WTC11 (cell line): Measurements from ENCODE around the gene SEPTIN14. TPM values are rescaled to one million over a fixed set of nuclear protein-coding genes. Genes with fewer than 3 reads are reported as not detected.

Source experiments
- ATAC-seq: fragments of 200-7000 bp; cut with Tn5 transposase; 2 replicates; pipeline ENCODE4 v1.10.0; 2021; ENCODE audit warnings: mild to moderate bottlenecking, moderate library complexity
- CTCF ChIA-PET: fragments of 300-600 bp; sonication (Branson Sonifier 250); formaldehyde crosslinking; loops from one replicate; lab custom pipeline; 2021; ENCODE audit warnings: antibody characterized with exemption; lab: Charles Lee
- POLR2A ChIA-PET: fragments of 350-600 bp; sonication (Branson Sonifier 250); formaldehyde crosslinking; loops from one replicate; lab custom pipeline; 2021; ENCODE audit warnings: antibody characterized with exemption; lab: Charles Lee
- DNase-seq: peaks from one replicate; pipeline ENCODE4 v3.0.0; 2021; ENCODE audit warnings: low spot score
- H3K27ac Mint-ChIP-seq: 2 replicates; pipeline ENCODE4 v1.8.0; 2021; ENCODE audit warnings: mixed read lengths
- H3K27me3 Mint-ChIP-seq: 2 replicates; pipeline ENCODE4 v1.8.0; 2021; ENCODE audit warnings: low read depth, mild to moderate bottlenecking, moderate library complexity, mixed read lengths
- H3K36me3 Mint-ChIP-seq: 2 replicates; pipeline ENCODE4 v1.8.0; 2021; ENCODE audit warnings: mixed read lengths
- H3K4me1 Mint-ChIP-seq: 2 replicates; pipeline ENCODE4 v1.8.0; 2022; ENCODE audit warnings: mixed read lengths
- H3K4me3 Mint-ChIP-seq: 2 replicates; pipeline ENCODE4 v1.8.0; 2021; ENCODE audit warnings: mild to moderate bottlenecking, moderate library complexity, mixed read lengths
- H3K9me3 Mint-ChIP-seq: 2 replicates; pipeline ENCODE4 v1.8.0; 2021; ENCODE audit warnings: mixed read lengths
- ESRRA ChIP-seq: sonication (generic); formaldehyde crosslinking; IDR thresholded peaks from 2 replicates; pipeline ENCODE4 v1.8.1; 2022; ENCODE audit warnings: mild to moderate bottlenecking, missing genetic modification reagents, borderline replicate concordance
- ETV6 ChIP-seq: sonication (generic); formaldehyde crosslinking; IDR thresholded peaks from 2 replicates; pipeline ENCODE4 v1.8.1; 2022; ENCODE audit warnings: mild to moderate bottlenecking, missing genetic modification reagents
- FOXK1 ChIP-seq: sonication (generic); formaldehyde crosslinking; IDR thresholded peaks from 2 replicates; pipeline ENCODE4 v1.8.0; 2022; ENCODE audit warnings: mild to moderate bottlenecking, moderate library complexity, missing genetic modification reagents
- GTF2I ChIP-seq: fragments of 250-450 bp; sonication (Bioruptor Pico); conservative IDR thresholded peaks from 2 replicates; pipeline ENCODE4 v1.4.0; 2021; ENCODE audit warnings: mild to moderate bottlenecking
- HMGA2 ChIP-seq: fragments of 250-450 bp; sonication (Bioruptor Pico); IDR thresholded peaks from 2 replicates; pipeline ENCODE4 v1.4.0; 2021; ENCODE audit warnings: mild to moderate bottlenecking, moderate library complexity
- KAT7 ChIP-seq: sonication (generic); formaldehyde crosslinking; IDR thresholded peaks from 2 replicates; pipeline ENCODE4 v1.8.1; 2023; ENCODE audit warnings: missing genetic modification reagents, mild to moderate bottlenecking, borderline replicate concordance
- NFATC4 ChIP-seq: fragments of 250-450 bp; sonication (Bioruptor Pico); IDR thresholded peaks from 2 replicates; pipeline ENCODE4 v1.9.0; 2021; ENCODE audit warnings: mild to moderate bottlenecking
- SOX15 ChIP-seq: fragments of 250-450 bp; sonication (Bioruptor Pico); IDR thresholded peaks from 2 replicates; pipeline ENCODE4 v1.9.0; 2021; ENCODE audit warnings: mild to moderate bottlenecking
- ZNF232 ChIP-seq: sonication (generic); formaldehyde crosslinking; IDR thresholded peaks from 2 replicates; pipeline ENCODE4 v1.8.0; 2022; ENCODE audit warnings: mild to moderate bottlenecking, missing genetic modification reagents
- ZNF671 ChIP-seq: fragments of 250-450 bp; sonication (Bioruptor Pico); IDR thresholded peaks from 2 replicates; pipeline ENCODE4 v1.8.0; 2021; ENCODE audit warnings: mild to moderate bottlenecking
- total RNA-seq: library from RNA; stranded (reverse); gene quantifications from 3 replicates; pipeline ENCODE4 v1.2.3, GENCODE V29; 2021
- TF ChIP-seq, protein P1 (sequence below): fragments of 250-450 bp; sonication (Bioruptor Pico); IDR thresholded peaks from 2 replicates; pipeline ENCODE4 v1.9.0; 2021; ENCODE audit warnings: moderate library complexity, mild to moderate bottlenecking, inconsistent platforms, borderline replicate concordance
- TF ChIP-seq, protein P2 (sequence below): fragments of 250-450 bp; sonication (Bioruptor Pico); IDR thresholded peaks from 2 replicates; pipeline ENCODE4 v2.1.2; 2022; ENCODE audit warnings: mild to moderate bottlenecking, moderate library complexity
- TF ChIP-seq, protein P3 (sequence below): sonication (generic); formaldehyde crosslinking; IDR thresholded peaks from 2 replicates; pipeline ENCODE4 v1.8.1; 2022; ENCODE audit warnings: low read depth, mild to moderate bottlenecking, moderate library complexity, missing genetic modification reagents, borderline replicate concordance
- TF ChIP-seq, protein P4 (sequence below): sonication (generic); formaldehyde crosslinking; IDR thresholded peaks from 2 replicates; pipeline ENCODE4 v1.8.1; 2022; ENCODE audit warnings: low read depth, missing genetic modification reagents, borderline replicate concordance
- TF ChIP-seq, protein P5 (sequence below): sonication (generic); formaldehyde crosslinking; IDR thresholded peaks from 2 replicates; pipeline ENCODE4 v1.8.0; 2022; ENCODE audit warnings: mild to moderate bottlenecking, missing genetic modification reagents
- TF ChIP-seq, protein P6 (sequence below): sonication (generic); formaldehyde crosslinking; IDR thresholded peaks from 2 replicates; pipeline ENCODE4 v1.8.0; 2022; ENCODE audit warnings: missing genetic modification reagents
- TF ChIP-seq, protein P7 (sequence below): sonication (generic); formaldehyde crosslinking; IDR thresholded peaks from 2 replicates; pipeline ENCODE4 v1.8.1; 2022; ENCODE audit warnings: missing genetic modification reagents, borderline replicate concordance
- TF ChIP-seq, protein P8 (sequence below): sonication (generic); formaldehyde crosslinking; IDR thresholded peaks from 2 replicates; pipeline ENCODE4 v1.8.0; 2023; ENCODE audit warnings: mild to moderate bottlenecking, missing genetic modification reagents

SEPTIN14 gene
- total RNA-seq, 1 experiment from 2014 or later: 0.09 TPM

DNA sequence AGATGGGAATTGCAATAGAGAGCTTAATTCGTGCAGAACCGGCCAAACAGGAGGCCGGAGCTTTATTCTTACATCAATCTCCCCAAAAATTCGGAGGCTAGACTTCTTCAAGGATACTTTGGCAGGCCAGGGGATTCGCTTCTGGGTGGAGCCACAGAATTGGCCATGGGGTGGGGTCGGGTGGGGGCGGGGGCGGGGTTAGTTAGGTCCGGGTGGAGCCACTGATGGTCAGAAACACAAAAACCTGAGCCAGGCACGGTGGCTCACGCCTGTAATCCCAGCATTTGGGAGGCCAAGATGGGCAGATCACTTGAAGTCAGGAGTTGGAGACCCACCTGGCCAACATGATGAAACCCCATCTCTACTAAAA, 87.5 kb downstream of the SEPTIN14 start:
- Mint-ChIP-seq H3K27me3 (peaks cover 16% of the 10 kb centered on the region; the same call in 1 of the 2 replicates), H3K4me1 (no peaks in the 10 kb centered on the region), H3K36me3 (peaks cover 37% of the 10 kb centered on the region), H3K4me3 (no peak overlapping the region), H3K9me3 (peaks cover 47% of the 10 kb centered on the region), H3K27ac (no peak overlapping the region)
- ChIA-PET CTCF (no interaction called here), POLR2A (no interaction called here)
- no peak for DNase-seq
- ATAC-seq: no peak
- TF ChIP-seq, protein P1, sequence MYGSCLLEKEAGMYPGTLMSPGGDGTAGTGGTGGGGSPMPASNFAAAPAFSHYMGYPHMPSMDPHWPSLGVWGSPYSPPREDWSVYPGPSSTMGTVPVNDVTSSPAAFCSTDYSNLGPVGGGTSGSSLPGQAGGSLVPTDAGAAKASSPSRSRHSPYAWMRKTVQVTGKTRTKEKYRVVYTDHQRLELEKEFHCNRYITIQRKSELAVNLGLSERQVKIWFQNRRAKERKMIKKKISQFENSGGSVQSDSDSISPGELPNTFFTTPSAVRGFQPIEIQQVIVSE: no peak
- no peak for TF ChIP-seq HMGA2 (CRISPR knock-in tag)
- TF ChIP-seq FOXK1 (CRISPR knock-in tag): no peak
- TF ChIP-seq, protein P2, sequence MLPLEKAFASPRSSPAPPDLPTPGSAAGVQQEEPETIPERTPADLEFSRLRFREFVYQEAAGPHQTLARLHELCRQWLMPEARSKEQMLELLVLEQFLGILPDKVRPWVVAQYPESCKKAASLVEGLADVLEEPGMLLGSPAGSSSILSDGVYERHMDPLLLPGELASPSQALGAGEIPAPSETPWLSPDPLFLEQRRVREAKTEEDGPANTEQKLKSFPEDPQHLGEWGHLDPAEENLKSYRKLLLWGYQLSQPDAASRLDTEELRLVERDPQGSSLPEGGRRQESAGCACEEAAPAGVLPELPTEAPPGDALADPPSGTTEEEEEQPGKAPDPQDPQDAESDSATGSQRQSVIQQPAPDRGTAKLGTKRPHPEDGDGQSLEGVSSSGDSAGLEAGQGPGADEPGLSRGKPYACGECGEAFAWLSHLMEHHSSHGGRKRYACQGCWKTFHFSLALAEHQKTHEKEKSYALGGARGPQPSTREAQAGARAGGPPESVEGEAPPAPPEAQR (CRISPR knock-in tag): no peak
- no peak for TF ChIP-seq KAT7
- no peak for TF ChIP-seq ZNF671 (CRISPR knock-in tag)
- TF ChIP-seq, protein P3, sequence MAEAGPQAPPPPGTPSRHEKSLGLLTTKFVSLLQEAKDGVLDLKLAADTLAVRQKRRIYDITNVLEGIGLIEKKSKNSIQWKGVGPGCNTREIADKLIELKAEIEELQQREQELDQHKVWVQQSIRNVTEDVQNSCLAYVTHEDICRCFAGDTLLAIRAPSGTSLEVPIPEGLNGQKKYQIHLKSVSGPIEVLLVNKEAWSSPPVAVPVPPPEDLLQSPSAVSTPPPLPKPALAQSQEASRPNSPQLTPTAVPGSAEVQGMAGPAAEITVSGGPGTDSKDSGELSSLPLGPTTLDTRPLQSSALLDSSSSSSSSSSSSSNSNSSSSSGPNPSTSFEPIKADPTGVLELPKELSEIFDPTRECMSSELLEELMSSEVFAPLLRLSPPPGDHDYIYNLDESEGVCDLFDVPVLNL (CRISPR knock-in tag): no peak
- TF ChIP-seq ZNF232 (CRISPR knock-in tag): no peak
- TF ChIP-seq, protein P4, sequence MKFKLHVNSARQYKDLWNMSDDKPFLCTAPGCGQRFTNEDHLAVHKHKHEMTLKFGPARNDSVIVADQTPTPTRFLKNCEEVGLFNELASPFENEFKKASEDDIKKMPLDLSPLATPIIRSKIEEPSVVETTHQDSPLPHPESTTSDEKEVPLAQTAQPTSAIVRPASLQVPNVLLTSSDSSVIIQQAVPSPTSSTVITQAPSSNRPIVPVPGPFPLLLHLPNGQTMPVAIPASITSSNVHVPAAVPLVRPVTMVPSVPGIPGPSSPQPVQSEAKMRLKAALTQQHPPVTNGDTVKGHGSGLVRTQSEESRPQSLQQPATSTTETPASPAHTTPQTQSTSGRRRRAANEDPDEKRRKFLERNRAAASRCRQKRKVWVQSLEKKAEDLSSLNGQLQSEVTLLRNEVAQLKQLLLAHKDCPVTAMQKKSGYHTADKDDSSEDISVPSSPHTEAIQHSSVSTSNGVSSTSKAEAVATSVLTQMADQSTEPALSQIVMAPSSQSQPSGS (CRISPR knock-in tag): no peak
- no peak for TF ChIP-seq ESRRA (CRISPR knock-in tag)
- no peak for TF ChIP-seq SOX15

DNA sequence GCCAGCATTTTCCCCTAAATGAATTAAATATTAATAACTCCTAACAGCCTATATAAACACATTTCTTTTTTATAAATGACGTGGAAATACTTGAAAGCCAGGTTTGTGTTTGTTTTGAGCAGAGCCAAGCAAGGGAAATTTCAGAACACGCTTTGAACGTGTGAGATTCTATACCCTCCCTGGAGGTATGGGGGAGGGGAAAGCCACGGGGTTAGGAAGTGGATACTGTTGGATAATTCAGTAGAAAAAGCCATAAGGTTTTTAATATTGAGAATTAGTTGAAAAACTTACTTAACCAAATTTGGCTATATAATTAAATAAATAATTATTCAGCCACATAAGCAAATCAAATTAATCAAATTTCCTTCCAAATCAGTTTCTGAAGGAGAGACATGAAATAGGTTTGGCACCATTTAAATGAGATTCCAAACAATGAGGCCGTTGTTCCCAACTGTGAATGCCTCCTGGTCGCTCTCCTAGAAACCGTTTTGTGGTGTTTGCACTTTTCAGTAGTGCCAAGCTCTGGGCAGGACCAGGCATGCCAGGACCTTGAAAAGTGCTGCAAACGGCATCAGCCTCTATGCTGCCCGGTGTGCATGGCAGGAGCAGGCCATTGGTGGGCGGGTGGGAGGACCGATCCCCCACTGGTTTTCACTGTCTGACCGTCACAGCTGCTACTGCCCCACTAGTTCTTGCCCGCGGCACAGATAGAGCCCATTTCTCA, 88.1 kb downstream of the SEPTIN14 start:
- ChIA-PET POLR2A (no interaction called here), CTCF (no interaction called here)
- Mint-ChIP-seq H3K9me3 (peaks cover 43% of the 10 kb centered on the region), H3K36me3 (peaks cover 34% of the 10 kb centered on the region), H3K27ac (no peak overlapping the region), H3K27me3 (peaks cover 12% of the 10 kb centered on the region; the same call in 1 of the 2 replicates), H3K4me1 (no peaks in the 10 kb centered on the region), H3K4me3 (no peak overlapping the region)
- ATAC-seq: no peak
- no peak for DNase-seq
- TF ChIP-seq GTF2I (CRISPR knock-in tag) (no peak), FOXK1 (CRISPR knock-in tag) (no peak), NFATC4 (CRISPR knock-in tag) (no peak), ETV6 (CRISPR knock-in tag) (no peak)
- TF ChIP-seq, protein P5, sequence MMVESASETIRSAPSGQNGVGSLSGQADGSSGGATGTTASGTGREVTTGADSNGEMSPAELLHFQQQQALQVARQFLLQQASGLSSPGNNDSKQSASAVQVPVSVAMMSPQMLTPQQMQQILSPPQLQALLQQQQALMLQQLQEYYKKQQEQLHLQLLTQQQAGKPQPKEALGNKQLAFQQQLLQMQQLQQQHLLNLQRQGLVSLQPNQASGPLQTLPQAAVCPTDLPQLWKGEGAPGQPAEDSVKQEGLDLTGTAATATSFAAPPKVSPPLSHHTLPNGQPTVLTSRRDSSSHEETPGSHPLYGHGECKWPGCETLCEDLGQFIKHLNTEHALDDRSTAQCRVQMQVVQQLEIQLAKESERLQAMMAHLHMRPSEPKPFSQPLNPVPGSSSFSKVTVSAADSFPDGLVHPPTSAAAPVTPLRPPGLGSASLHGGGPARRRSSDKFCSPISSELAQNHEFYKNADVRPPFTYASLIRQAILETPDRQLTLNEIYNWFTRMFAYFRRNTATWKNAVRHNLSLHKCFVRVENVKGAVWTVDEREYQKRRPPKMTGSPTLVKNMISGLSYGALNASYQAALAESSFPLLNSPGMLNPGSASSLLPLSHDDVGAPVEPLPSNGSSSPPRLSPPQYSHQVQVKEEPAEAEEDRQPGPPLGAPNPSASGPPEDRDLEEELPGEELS (CRISPR knock-in tag): no peak
- TF ChIP-seq, protein P6, sequence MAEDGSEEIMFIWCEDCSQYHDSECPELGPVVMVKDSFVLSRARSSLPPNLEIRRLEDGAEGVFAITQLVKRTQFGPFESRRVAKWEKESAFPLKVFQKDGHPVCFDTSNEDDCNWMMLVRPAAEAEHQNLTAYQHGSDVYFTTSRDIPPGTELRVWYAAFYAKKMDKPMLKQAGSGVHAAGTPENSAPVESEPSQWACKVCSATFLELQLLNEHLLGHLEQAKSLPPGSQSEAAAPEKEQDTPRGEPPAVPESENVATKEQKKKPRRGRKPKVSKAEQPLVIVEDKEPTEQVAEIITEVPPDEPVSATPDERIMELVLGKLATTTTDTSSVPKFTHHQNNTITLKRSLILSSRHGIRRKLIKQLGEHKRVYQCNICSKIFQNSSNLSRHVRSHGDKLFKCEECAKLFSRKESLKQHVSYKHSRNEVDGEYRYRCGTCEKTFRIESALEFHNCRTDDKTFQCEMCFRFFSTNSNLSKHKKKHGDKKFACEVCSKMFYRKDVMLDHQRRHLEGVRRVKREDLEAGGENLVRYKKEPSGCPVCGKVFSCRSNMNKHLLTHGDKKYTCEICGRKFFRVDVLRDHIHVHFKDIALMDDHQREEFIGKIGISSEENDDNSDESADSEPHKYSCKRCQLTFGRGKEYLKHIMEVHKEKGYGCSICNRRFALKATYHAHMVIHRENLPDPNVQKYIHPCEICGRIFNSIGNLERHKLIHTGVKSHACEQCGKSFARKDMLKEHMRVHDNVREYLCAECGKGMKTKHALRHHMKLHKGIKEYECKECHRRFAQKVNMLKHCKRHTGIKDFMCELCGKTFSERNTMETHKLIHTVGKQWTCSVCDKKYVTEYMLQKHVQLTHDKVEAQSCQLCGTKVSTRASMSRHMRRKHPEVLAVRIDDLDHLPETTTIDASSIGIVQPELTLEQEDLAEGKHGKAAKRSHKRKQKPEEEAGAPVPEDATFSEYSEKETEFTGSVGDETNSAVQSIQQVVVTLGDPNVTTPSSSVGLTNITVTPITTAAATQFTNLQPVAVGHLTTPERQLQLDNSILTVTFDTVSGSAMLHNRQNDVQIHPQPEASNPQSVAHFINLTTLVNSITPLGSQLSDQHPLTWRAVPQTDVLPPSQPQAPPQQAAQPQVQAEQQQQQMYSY (CRISPR knock-in tag): no peak
- TF ChIP-seq, protein P7, sequence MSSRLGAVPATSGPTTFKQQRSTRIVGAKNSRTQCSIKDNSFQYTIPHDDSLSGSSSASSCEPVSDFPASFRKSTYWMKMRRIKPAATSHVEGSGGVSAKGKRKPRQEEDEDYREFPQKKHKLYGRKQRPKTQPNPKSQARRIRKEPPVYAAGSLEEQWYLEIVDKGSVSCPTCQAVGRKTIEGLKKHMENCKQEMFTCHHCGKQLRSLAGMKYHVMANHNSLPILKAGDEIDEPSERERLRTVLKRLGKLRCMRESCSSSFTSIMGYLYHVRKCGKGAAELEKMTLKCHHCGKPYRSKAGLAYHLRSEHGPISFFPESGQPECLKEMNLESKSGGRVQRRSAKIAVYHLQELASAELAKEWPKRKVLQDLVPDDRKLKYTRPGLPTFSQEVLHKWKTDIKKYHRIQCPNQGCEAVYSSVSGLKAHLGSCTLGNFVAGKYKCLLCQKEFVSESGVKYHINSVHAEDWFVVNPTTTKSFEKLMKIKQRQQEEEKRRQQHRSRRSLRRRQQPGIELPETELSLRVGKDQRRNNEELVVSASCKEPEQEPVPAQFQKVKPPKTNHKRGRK (CRISPR knock-in tag): no peak
- TF ChIP-seq, protein P8, sequence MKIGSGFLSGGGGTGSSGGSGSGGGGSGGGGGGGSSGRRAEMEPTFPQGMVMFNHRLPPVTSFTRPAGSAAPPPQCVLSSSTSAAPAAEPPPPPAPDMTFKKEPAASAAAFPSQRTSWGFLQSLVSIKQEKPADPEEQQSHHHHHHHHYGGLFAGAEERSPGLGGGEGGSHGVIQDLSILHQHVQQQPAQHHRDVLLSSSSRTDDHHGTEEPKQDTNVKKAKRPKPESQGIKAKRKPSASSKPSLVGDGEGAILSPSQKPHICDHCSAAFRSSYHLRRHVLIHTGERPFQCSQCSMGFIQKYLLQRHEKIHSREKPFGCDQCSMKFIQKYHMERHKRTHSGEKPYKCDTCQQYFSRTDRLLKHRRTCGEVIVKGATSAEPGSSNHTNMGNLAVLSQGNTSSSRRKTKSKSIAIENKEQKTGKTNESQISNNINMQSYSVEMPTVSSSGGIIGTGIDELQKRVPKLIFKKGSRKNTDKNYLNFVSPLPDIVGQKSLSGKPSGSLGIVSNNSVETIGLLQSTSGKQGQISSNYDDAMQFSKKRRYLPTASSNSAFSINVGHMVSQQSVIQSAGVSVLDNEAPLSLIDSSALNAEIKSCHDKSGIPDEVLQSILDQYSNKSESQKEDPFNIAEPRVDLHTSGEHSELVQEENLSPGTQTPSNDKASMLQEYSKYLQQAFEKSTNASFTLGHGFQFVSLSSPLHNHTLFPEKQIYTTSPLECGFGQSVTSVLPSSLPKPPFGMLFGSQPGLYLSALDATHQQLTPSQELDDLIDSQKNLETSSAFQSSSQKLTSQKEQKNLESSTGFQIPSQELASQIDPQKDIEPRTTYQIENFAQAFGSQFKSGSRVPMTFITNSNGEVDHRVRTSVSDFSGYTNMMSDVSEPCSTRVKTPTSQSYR (CRISPR knock-in tag): no peak
